HCT116 (cell line): Measurements from ENCODE around the gene ATG12. TPM values are rescaled to one million over a fixed set of nuclear protein-coding genes. Genes with fewer than 3 reads are reported as not detected.

Source experiments
- ATAC-seq: fragments of 200-7000 bp; cut with Tn5 transposase; 2 replicates; pipeline ENCODE4 v1.9.1; 2020; ENCODE audit warnings: mild to moderate bottlenecking, moderate library complexity
- BruUV-seq: library from RNA; stranded (reverse); fragments of 400-500 nt; replicated peaks from 2 replicates; lab custom pipeline; 2021; lab: Mats Ljungman, UMichigan
- CTCF ChIA-PET: fragments of 300-600 bp; sonication (Branson Sonifier 250); formaldehyde crosslinking; loops from one replicate; lab custom pipeline; 2021; ENCODE audit warnings: antibody characterized with exemption; lab: Charles Lee
- POLR2A ChIA-PET: fragments of 300-600, 350-600 bp; sonication (Branson Sonifier 250); formaldehyde crosslinking; loops from one replicate; lab custom pipeline; 2021; ENCODE audit warnings: antibody characterized with exemption; lab: Charles Lee
- RAD21 ChIA-PET, 2 experiments: fragments of 300-600 bp; sonication (Branson Sonifier 250); formaldehyde crosslinking; loops; one replicate each; lab custom pipeline; 2023; ENCODE audit warnings: low total read pairs in 2 of 2; ENCODE audit not compliant: uncharacterized antibody in 2 of 2, unreplicated experiment in 2 of 2, low non-redundant PET in 1 of 2; lab: Charles Lee
- DNase-seq: peaks from one replicate; pipeline ENCODE4 v3.0.0-alpha.2; 2010; ENCODE audit warnings: low read depth, low spot score
- H2AFZ ChIP-seq: fragments of 200-600 bp; shearing (Covaris generic), sonication (generic); 2 replicates; pipeline ENCODE4 v1.6.1; 2017; ENCODE audit warnings: low read depth, mixed run types, mixed read lengths, antibody characterized with exemption, low read length; ENCODE audit not compliant: poor library complexity, severe bottlenecking
- H3K27ac ChIP-seq: 2 replicates; pipeline ENCODE4 v1.5.1; 2012; ENCODE audit warnings: low read depth, low read length
- H3K27me3 ChIP-seq: fragments of 200-600 bp; sonication (generic); 2 replicates; pipeline ENCODE4 v1.6.1; 2016; ENCODE audit warnings: mixed run types, low read length, mixed read lengths; ENCODE audit not compliant: insufficient read depth
- H3K36me3 ChIP-seq, 2 experiments: fragments of 200-500 bp in 1 of 2; fragments of 200-600 bp in 1 of 2; sonication (Bioruptor generic) in 1 of 2; sonication (generic) in 1 of 2; 2 replicates each; pipeline versions ENCODE4 v1.5.1 to v1.6.1; 2014 to 2016; ENCODE audit warnings: low read length in 2 of 2, inconsistent platforms in 1 of 2, mixed read lengths in 1 of 2, mixed run types in 1 of 2; ENCODE audit not compliant: insufficient read depth in 2 of 2, control insufficient read depth in 1 of 2
- H3K4me1 ChIP-seq, 2 experiments: fragments of 200-600 bp in 1 of 2; sonication (generic) in 1 of 2; 2 replicates each; pipeline versions ENCODE4 v1.5.1 to v1.6.1; 2012 to 2017; ENCODE audit warnings: low read length in 2 of 2, inconsistent platforms in 1 of 2, mild to moderate bottlenecking in 1 of 2, mixed read lengths in 1 of 2, mixed run types in 1 of 2, moderate library complexity in 1 of 2; ENCODE audit not compliant: insufficient read depth in 2 of 2, control insufficient read depth in 1 of 2
- H3K4me2 ChIP-seq: fragments of 200-600 bp; sonication (generic); 2 replicates; pipeline ENCODE4 v1.6.1; 2017; ENCODE audit warnings: mixed run types, low read length, mixed read lengths
- H3K4me3 ChIP-seq, 2 experiments: fragments of 200-600 bp in 1 of 2; sonication (generic) in 1 of 2; replicated peaks in 1 of 2; 2 replicates each; pipeline ENCODE4 v1.5.1; 2011 to 2016; ENCODE audit warnings: low read length in 2 of 2, control low read depth in 1 of 2, low read depth in 1 of 2, mild to moderate bottlenecking in 1 of 2, mixed read lengths in 1 of 2, mixed run types in 1 of 2
- H3K79me2 ChIP-seq: fragments of 200-600 bp; sonication (generic); 2 replicates; pipeline ENCODE4 v1.6.1; 2017; ENCODE audit warnings: mild to moderate bottlenecking, mixed run types, low read length, moderate library complexity, mixed read lengths; ENCODE audit not compliant: insufficient read depth
- H3K9ac ChIP-seq: fragments of 200-600 bp; sonication (generic); 2 replicates; pipeline ENCODE4 v1.6.1; 2016; ENCODE audit warnings: low read length, mixed read lengths
- H3K9me2 ChIP-seq: fragments of 200-600 bp; sonication (generic), shearing (Covaris generic); 2 replicates; pipeline ENCODE4 v1.6.1; 2017; ENCODE audit warnings: mixed run types, mild to moderate bottlenecking, moderate library complexity; ENCODE audit not compliant: insufficient read depth
- H3K9me3 ChIP-seq, 2 experiments: fragments of 200-500 bp in 1 of 2; fragments of 200-600 bp in 1 of 2; sonication (Bioruptor generic) in 1 of 2; sonication (generic) in 1 of 2; 2 replicates each; pipeline ENCODE4 v1.6.1; 2014 to 2017; ENCODE audit warnings: low read length in 2 of 2, mixed read lengths in 2 of 2, inconsistent platforms in 1 of 2, low read depth in 1 of 2, mild to moderate bottlenecking in 1 of 2, mixed run types in 1 of 2, moderate library complexity in 1 of 2; ENCODE audit not compliant: control insufficient read depth in 1 of 2, insufficient read depth in 1 of 2
- H4K20me1 ChIP-seq: fragments of 200-600 bp; sonication (generic), shearing (Covaris generic); 2 replicates; pipeline ENCODE4 v1.6.1; 2017; ENCODE audit warnings: mixed run types, mild to moderate bottlenecking, moderate library complexity; ENCODE audit not compliant: insufficient read depth
- CBX3 ChIP-seq: IDR thresholded peaks from 2 replicates; pipeline ENCODE4 v1.6.1; 2012; ENCODE audit warnings: low read depth
- EGR1 ChIP-seq: IDR thresholded peaks from 2 replicates; pipeline ENCODE4 v1.6.1; 2012; ENCODE audit warnings: low read depth
- EZH2 ChIP-seq: fragments of 200-600 bp; sonication (generic); IDR thresholded peaks from 2 replicates; pipeline ENCODE4 v1.6.1; 2017; ENCODE audit warnings: antibody characterized with exemption, mixed run types
- RAD21 ChIP-seq: IDR thresholded peaks from 2 replicates; pipeline ENCODE4 v1.6.1; 2012; ENCODE audit warnings: low read depth, mild to moderate bottlenecking
- ZBTB33 ChIP-seq: IDR thresholded peaks from 2 replicates; pipeline ENCODE4 v1.6.1; 2011; ENCODE audit warnings: mild to moderate bottlenecking, low read length, moderate library complexity; ENCODE audit not compliant: insufficient replicate concordance; ENCODE audit errors: extremely low read depth
- intact Hi-C: fragments of 100-400 bp; cut with micrococcal nuclease; formaldehyde crosslinking; loops from 2 replicates; pipeline ENCODE4 v1.10.0; 2022
- total RNA-seq: library from RNA; stranded (reverse); gene quantifications from one replicate; pipeline ENCODE4 v1.2.1, GENCODE V29; 2021; ENCODE audit not compliant: unreplicated experiment
- TF ChIP-seq, protein P1 (sequence below): IDR thresholded peaks from 2 replicates; pipeline ENCODE4 v1.6.1; 2012
- TF ChIP-seq, protein P2 (sequence below), 3 experiments: fragments of 200-600 bp in 1 of 3; sonication (generic) in 1 of 3; IDR thresholded peaks in 2 of 3; conservative IDR thresholded peaks in 1 of 3; 2 replicates each; pipeline ENCODE4 v1.5.1; 2012 to 2017; ENCODE audit warnings: low read depth in 2 of 3, low read length in 2 of 3, antibody characterized with exemption in 1 of 3, borderline replicate concordance in 1 of 3, control low read depth in 1 of 3, mild to moderate bottlenecking in 1 of 3, mixed read lengths in 1 of 3, mixed run types in 1 of 3, moderate library complexity in 1 of 3; ENCODE audit not compliant: insufficient read depth in 1 of 3
- TF ChIP-seq, protein P3 (sequence below): IDR thresholded peaks from 2 replicates; pipeline ENCODE4 v1.6.1; 2012

ATG12 gene
- total RNA-seq, 1 experiment from 2014 or later: 270 TPM

GRCh38 chr5:115787426-115787825, 53.9 kb downstream of the ATG12 start:
- Histone ChIP-seq H2AFZ (no peak overlapping the region), H3K9me2 (no peaks in the 10 kb centered on the region), H3K4me2 (no peak overlapping the region), H3K4me3 (no peak overlapping the region), H3K9me3 (0 out of 4 replicates have a peak, but pooled peaks cover 0 to 5% of the 10 kb centered on the region in 2 experiments), H3K79me2 (no peaks in the 10 kb centered on the region), H3K27me3 (no peaks in the 10 kb centered on the region), H3K4me1 (no peaks in the 10 kb centered on the region), H3K36me3 (no peaks in the 10 kb centered on the region), H3K27ac (no peak overlapping the region), H3K9ac (no peak overlapping the region), H4K20me1 (no peaks in the 10 kb centered on the region)
- no peak for DNase-seq
- CTCF ChIA-PET: no interaction called here
- BruUV-seq: no TSS peak
- RAD21 ChIA-PET: no interaction called here
- POLR2A ChIA-PET: no interaction called here
- ATAC-seq: no peak
- intact Hi-C loops: no loop called here
- TF ChIP-seq ZBTB33 (no peak), EGR1 (no peak), CBX3 (no peak), RAD21 (no peak), EZH2 (no peak)
- TF ChIP-seq, protein P1, sequence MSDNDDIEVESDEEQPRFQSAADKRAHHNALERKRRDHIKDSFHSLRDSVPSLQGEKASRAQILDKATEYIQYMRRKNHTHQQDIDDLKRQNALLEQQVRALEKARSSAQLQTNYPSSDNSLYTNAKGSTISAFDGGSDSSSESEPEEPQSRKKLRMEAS: no peak
- TF ChIP-seq, protein P2, sequence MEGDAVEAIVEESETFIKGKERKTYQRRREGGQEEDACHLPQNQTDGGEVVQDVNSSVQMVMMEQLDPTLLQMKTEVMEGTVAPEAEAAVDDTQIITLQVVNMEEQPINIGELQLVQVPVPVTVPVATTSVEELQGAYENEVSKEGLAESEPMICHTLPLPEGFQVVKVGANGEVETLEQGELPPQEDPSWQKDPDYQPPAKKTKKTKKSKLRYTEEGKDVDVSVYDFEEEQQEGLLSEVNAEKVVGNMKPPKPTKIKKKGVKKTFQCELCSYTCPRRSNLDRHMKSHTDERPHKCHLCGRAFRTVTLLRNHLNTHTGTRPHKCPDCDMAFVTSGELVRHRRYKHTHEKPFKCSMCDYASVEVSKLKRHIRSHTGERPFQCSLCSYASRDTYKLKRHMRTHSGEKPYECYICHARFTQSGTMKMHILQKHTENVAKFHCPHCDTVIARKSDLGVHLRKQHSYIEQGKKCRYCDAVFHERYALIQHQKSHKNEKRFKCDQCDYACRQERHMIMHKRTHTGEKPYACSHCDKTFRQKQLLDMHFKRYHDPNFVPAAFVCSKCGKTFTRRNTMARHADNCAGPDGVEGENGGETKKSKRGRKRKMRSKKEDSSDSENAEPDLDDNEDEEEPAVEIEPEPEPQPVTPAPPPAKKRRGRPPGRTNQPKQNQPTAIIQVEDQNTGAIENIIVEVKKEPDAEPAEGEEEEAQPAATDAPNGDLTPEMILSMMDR (IDR thresholded peaks at IDR 0.05 in 2 of 3, conservative IDR thresholded peaks at IDR 0.05 in 1 of 3; ENCODE audit: borderline replicate concordance in 1 of 3, insufficient read depth in 1 of 3, low read depth in 2 of 3, low read length in 2 of 3): no peak
- TF ChIP-seq, protein P3, sequence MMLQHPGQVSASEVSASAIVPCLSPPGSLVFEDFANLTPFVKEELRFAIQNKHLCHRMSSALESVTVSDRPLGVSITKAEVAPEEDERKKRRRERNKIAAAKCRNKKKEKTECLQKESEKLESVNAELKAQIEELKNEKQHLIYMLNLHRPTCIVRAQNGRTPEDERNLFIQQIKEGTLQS: no peak
